ENCODE measurements around the gene TTC7B. TPM values are rescaled to one million over a fixed set of nuclear protein-coding genes. Genes with fewer than 3 reads are reported as not detected.

TTC7B gene
- polyA plus RNA-seq, 1 donor from 2014 or later = 19.9 TPM

DNA sequence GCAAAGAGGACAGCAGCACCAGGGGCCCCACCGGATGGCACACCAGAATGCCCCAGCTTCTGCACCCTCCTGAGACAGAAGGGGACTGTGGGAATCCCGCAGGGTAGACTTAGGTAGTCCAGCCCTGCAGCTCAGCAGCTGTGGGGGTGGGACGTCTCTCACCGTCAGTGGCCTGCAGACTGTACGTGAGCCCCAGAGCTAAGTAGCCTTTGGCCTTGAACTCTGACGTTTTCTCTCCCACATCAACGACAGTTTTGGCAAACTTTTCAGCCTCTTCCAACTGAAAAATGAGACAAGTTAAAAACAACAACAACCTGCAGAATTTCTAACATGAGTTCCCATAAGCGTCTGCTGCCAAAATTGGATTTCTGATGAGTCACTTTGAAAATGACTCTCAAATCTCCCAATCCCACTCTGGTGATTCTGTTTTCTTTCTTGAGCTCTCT is 161.4 kb downstream of the TTC7B start:
- no peaks in the 10 kb centered on the region for H4K20me1 ChIP-seq (ENCODE audit: insufficient read depth)
- H3K27me3 ChIP-seq (ENCODE audit: insufficient read depth, low read depth, low read length) = no peaks in the 10 kb centered on the region
- H3K27ac ChIP-seq (ENCODE audit: low read length) = no peak overlapping the region
- no peak overlapping the region for H3K4me3 ChIP-seq (ENCODE audit: low read length)
- no peaks in the 10 kb centered on the region for H3K79me2 ChIP-seq (replicated peaks; ENCODE audit: insufficient read depth, low read length)
- H3K36me3 ChIP-seq (ENCODE audit: insufficient read depth, low read length) = no peaks in the 10 kb centered on the region
- no peak overlapping the region for H3K4me2 ChIP-seq (ENCODE audit: low read length)
- no peaks in the 10 kb centered on the region for H3K9me2 ChIP-seq (ENCODE audit: insufficient read depth, low read length)
- H3K9ac ChIP-seq (ENCODE audit: low read length) = no peak overlapping the region
- TF ChIP-seq SMC3 (conservative IDR thresholded peaks at IDR 0.05; ENCODE audit: poor library complexity) = no peak
- TF ChIP-seq, protein P1, sequence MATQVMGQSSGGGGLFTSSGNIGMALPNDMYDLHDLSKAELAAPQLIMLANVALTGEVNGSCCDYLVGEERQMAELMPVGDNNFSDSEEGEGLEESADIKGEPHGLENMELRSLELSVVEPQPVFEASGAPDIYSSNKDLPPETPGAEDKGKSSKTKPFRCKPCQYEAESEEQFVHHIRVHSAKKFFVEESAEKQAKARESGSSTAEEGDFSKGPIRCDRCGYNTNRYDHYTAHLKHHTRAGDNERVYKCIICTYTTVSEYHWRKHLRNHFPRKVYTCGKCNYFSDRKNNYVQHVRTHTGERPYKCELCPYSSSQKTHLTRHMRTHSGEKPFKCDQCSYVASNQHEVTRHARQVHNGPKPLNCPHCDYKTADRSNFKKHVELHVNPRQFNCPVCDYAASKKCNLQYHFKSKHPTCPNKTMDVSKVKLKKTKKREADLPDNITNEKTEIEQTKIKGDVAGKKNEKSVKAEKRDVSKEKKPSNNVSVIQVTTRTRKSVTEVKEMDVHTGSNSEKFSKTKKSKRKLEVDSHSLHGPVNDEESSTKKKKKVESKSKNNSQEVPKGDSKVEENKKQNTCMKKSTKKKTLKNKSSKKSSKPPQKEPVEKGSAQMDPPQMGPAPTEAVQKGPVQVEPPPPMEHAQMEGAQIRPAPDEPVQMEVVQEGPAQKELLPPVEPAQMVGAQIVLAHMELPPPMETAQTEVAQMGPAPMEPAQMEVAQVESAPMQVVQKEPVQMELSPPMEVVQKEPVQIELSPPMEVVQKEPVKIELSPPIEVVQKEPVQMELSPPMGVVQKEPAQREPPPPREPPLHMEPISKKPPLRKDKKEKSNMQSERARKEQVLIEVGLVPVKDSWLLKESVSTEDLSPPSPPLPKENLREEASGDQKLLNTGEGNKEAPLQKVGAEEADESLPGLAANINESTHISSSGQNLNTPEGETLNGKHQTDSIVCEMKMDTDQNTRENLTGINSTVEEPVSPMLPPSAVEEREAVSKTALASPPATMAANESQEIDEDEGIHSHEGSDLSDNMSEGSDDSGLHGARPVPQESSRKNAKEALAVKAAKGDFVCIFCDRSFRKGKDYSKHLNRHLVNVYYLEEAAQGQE (IDR thresholded peaks at IDR 0.05; ENCODE audit: borderline replicate concordance) = no peak
- no peak for TF ChIP-seq RAD21 (conservative IDR thresholded peaks at IDR 0.05)
- no peak for TF ChIP-seq POLR2AphosphoS5 (IDR thresholded peaks at IDR 0.05)
- TF ChIP-seq EP300 (conservative IDR thresholded peaks at IDR 0.05; ENCODE audit: poor library complexity, severe bottlenecking) = no peak
- TF ChIP-seq EZH2 (IDR thresholded peaks at IDR 0.05; ENCODE audit: borderline replicate concordance, insufficient read depth, low read length, poor library complexity, severe bottlenecking) = no peak
- no peak for TF ChIP-seq TAF1 (IDR thresholded peaks at IDR 0.05; ENCODE audit: low read depth)
- no peak for TF ChIP-seq MXI1 (conservative IDR thresholded peaks at IDR 0.05; ENCODE audit: poor library complexity, severe bottlenecking)
- TF ChIP-seq, protein P2, sequence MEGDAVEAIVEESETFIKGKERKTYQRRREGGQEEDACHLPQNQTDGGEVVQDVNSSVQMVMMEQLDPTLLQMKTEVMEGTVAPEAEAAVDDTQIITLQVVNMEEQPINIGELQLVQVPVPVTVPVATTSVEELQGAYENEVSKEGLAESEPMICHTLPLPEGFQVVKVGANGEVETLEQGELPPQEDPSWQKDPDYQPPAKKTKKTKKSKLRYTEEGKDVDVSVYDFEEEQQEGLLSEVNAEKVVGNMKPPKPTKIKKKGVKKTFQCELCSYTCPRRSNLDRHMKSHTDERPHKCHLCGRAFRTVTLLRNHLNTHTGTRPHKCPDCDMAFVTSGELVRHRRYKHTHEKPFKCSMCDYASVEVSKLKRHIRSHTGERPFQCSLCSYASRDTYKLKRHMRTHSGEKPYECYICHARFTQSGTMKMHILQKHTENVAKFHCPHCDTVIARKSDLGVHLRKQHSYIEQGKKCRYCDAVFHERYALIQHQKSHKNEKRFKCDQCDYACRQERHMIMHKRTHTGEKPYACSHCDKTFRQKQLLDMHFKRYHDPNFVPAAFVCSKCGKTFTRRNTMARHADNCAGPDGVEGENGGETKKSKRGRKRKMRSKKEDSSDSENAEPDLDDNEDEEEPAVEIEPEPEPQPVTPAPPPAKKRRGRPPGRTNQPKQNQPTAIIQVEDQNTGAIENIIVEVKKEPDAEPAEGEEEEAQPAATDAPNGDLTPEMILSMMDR (IDR thresholded peaks at IDR 0.05; ENCODE audit: poor library complexity, severe bottlenecking) = no peak
- no peaks in the 10 kb centered on the region for H3F3A ChIP-seq (ENCODE audit: insufficient read depth, low read length, poor library complexity, severe bottlenecking)
- H3K9me3 ChIP-seq (ENCODE audit: low read length) = no peaks in the 10 kb centered on the region
- no peak overlapping the region for H2AFZ ChIP-seq (ENCODE audit: low read depth, low read length)

DNA sequence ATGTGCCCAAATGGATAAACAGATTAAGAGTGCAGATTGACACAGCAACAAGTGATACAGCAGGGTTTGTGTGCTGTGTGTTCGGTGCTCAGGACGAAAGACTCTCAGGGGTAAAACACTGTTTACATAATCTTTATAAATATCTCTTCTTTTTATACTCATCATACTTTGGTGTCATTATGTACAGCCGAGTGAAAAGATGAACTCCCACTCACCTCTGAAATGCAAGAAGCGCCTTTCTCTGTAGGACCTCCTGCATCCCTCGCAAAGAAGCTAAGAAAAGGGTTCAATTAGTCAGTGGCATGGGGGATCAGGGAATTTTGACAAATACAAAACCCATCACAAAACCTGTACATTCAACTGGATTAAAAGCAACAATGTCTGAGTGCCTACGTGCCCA is 163.6 kb downstream of the TTC7B start:
- TF ChIP-seq EP300 (conservative IDR thresholded peaks at IDR 0.05; ENCODE audit: poor library complexity, severe bottlenecking) (no peak), POLR2AphosphoS5 (IDR thresholded peaks at IDR 0.05) (no peak), SMC3 (conservative IDR thresholded peaks at IDR 0.05; ENCODE audit: poor library complexity) (no peak)
- TF ChIP-seq, protein P1 (IDR thresholded peaks at IDR 0.05; ENCODE audit: borderline replicate concordance) = no peak
- no peaks in the 10 kb centered on the region for H3K9me3 ChIP-seq (ENCODE audit: low read length)

More for the DNA sequence above, 163.6 kb downstream of the TTC7B start:
- no peak overlapping the region for H3K27ac ChIP-seq (ENCODE audit: low read length)
- no peaks in the 10 kb centered on the region for H3K9me2 ChIP-seq (ENCODE audit: insufficient read depth, low read length)
- no peaks in the 10 kb centered on the region for H3K79me2 ChIP-seq (replicated peaks; ENCODE audit: insufficient read depth, low read length)
- no peak overlapping the region for H3K4me2 ChIP-seq (ENCODE audit: low read length)
- H3K9ac ChIP-seq (ENCODE audit: low read length) = no peak overlapping the region
- no peaks in the 10 kb centered on the region for H3F3A ChIP-seq (ENCODE audit: insufficient read depth, low read length, poor library complexity, severe bottlenecking)
- H3K27me3 ChIP-seq (ENCODE audit: insufficient read depth, low read depth, low read length) = no peaks in the 10 kb centered on the region
- H2AFZ ChIP-seq (ENCODE audit: low read depth, low read length) = no peak overlapping the region
- H3K36me3 ChIP-seq (ENCODE audit: insufficient read depth, low read length) = no peaks in the 10 kb centered on the region
- H3K4me3 ChIP-seq (ENCODE audit: low read length) = no peak overlapping the region
- no peaks in the 10 kb centered on the region for H4K20me1 ChIP-seq (ENCODE audit: insufficient read depth)
